ENCODE measurements around the gene PARD6B.
"Not testable (repeated sequence)": the region's sequence is repeated elsewhere in the genome, so short reads cannot be mapped to it uniquely, and the experiment has no call there.

Gene PARD6B

GRCh38 chr20:50776122-50776817 is 44.9 kb downstream of the PARD6B start:
- DNase-seq, result no peak

- no peak for DNase-seq
Observed at GRCh38 chr20:50777373-50777772, 46.0 kb downstream of the PARD6B start.

GRCh38 chr20:50778994-50779393 is 47.6 kb downstream of the PARD6B start:
- DNase-seq, result not testable (repeated sequence)

GRCh38 chr20:50783390-50783789 is 52.0 kb downstream of the PARD6B start:
- DNase-seq, result no peak

GRCh38 chr20:50783903-50784302 is 52.5 kb downstream of the PARD6B start:
- no peak for DNase-seq

GRCh38 chr20:50784464-50784863 is 53.1 kb downstream of the PARD6B start:
- no peak for DNase-seq

- DNase-seq, result no peak
Observed at GRCh38 chr20:50786703-50787102, 55.3 kb downstream of the PARD6B start.

- no peak for DNase-seq
Observed at GRCh38 chr20:50787181-50787580, 55.8 kb downstream of the PARD6B start.

- DNase-seq, result peak; percentile 61
Observed at GRCh38 chr20:50788045-50788991, 56.9 kb downstream of the PARD6B start.

- no peak for DNase-seq
Observed at GRCh38 chr20:50789968-50790650, 58.7 kb downstream of the PARD6B start.

- DNase-seq, result peak; percentile 93
Observed at GRCh38 chr20:50790651-50791277, 59.4 kb downstream of the PARD6B start.

GRCh38 chr20:50792708-50793574 is 61.6 kb downstream of the PARD6B start:
- no peak for DNase-seq

- not testable (repeated sequence) for DNase-seq
Observed at GRCh38 chr20:50793575-50794016, 62.2 kb downstream of the PARD6B start.

- peak; percentile 42 for DNase-seq
Observed at GRCh38 chr20:50794181-50794845, 62.9 kb downstream of the PARD6B start.

- DNase-seq, result peak; percentile 88
Observed at GRCh38 chr20:50794846-50795634, 63.7 kb downstream of the PARD6B start, which contains the start of gene BCAS4. Gene BCAS4 (plus strand): TSS chr20:50795061. CDS start chr20:50795084, 23 bp downstream.

- DNase-seq, result no peak
Observed at GRCh38 chr20:50797142-50797541, 65.8 kb downstream of the PARD6B start.

- no peak for DNase-seq
Observed at GRCh38 chr20:50798650-50799049, 67.3 kb downstream of the PARD6B start.

- DNase-seq, result no peak
Observed at GRCh38 chr20:50799176-50799889, 68.0 kb downstream of the PARD6B start.

- no peak for DNase-seq
Observed at GRCh38 chr20:50799890-50800550, 68.6 kb downstream of the PARD6B start.

Data from left hindlimb (tissue), 1 donor.